Epithelial cell of esophagus (primary cell): ENCODE results near the gene ENTHD1.

Experiments
- DNase-seq: peaks from one replicate; pipeline ENCODE4 v3.0.0; 2010; ENCODE audit warnings: low read depth
- H3K4me3 ChIP-seq: 2 replicates; pipeline ENCODE4 v1.5.1; 2011; ENCODE audit warnings: mild to moderate bottlenecking, low read length, control low read depth
- TF ChIP-seq, protein P1 (sequence below): IDR thresholded peaks from 2 replicates; pipeline ENCODE4 v1.5.1; 2011; ENCODE audit warnings: low read depth, mild to moderate bottlenecking, low read length, control low read depth, inconsistent platforms; ENCODE audit not compliant: insufficient read depth; ENCODE audit errors: missing control alignments

The ENTHD1 gene

DNA sequence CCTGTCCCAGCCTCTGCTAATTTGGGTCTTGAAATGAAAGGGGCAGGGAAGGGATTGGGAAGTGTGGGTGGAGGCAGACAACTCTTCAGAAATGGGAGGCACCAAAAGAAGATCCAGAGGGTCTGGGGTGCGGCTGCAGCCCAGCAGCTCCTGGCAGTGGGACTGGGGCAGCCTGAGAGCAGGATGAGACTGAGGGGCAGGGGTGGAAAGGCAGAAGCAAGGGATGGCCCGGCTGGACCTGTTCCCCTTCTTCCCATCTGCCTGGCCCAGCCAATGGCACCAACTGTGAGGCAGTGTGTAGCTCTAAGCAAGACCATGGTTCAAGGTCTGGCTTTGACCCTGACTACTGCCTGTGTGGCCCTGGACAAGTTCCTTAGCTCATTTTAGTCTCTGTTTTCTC, 160.4 kb downstream of the ENTHD1 start:
- TF ChIP-seq, protein P1, sequence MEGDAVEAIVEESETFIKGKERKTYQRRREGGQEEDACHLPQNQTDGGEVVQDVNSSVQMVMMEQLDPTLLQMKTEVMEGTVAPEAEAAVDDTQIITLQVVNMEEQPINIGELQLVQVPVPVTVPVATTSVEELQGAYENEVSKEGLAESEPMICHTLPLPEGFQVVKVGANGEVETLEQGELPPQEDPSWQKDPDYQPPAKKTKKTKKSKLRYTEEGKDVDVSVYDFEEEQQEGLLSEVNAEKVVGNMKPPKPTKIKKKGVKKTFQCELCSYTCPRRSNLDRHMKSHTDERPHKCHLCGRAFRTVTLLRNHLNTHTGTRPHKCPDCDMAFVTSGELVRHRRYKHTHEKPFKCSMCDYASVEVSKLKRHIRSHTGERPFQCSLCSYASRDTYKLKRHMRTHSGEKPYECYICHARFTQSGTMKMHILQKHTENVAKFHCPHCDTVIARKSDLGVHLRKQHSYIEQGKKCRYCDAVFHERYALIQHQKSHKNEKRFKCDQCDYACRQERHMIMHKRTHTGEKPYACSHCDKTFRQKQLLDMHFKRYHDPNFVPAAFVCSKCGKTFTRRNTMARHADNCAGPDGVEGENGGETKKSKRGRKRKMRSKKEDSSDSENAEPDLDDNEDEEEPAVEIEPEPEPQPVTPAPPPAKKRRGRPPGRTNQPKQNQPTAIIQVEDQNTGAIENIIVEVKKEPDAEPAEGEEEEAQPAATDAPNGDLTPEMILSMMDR, result no peak
- no peak overlapping the region for H3K4me3 ChIP-seq
- DNase-seq, result no peak

- TF ChIP-seq, protein P1, result no peak
- no peak overlapping the region for H3K4me3 ChIP-seq
- no peak for DNase-seq
These were observed 160.9 kb downstream of the ENTHD1 start for GRCh38 chr22:39732625-39733024.

GRCh38 chr22:39731881-39732555, 161.5 kb downstream of the ENTHD1 start:
- TF ChIP-seq, protein P1, result no peak
- no peak overlapping the region for H3K4me3 ChIP-seq
- DNase-seq, result no peak

GRCh38 chr22:39731481-39731880, 162.1 kb downstream of the ENTHD1 start:
- TF ChIP-seq, protein P1, result no peak
- H3K4me3 ChIP-seq, result no peak overlapping the region
- DNase-seq, result no peak

- DNase-seq, result no peak
- TF ChIP-seq, protein P1, result no peak
- no peak overlapping the region for H3K4me3 ChIP-seq
These were observed 164.2 kb downstream of the ENTHD1 start for GRCh38 chr22:39729141-39729934.

- no peak overlapping the region for H3K4me3 ChIP-seq
- TF ChIP-seq, protein P1, result no peak
- no peak for DNase-seq
These were observed 165.2 kb downstream of the ENTHD1 start for GRCh38 chr22:39728236-39728860.
